H1 (cell line): ENCODE results near the gene SH3GL2. TPM values are rescaled to one million over a fixed set of nuclear protein-coding genes. Genes with fewer than 3 reads are reported as not detected.

ENCODE experiments used
- CTCF ChIA-PET: fragments of 300-600 bp; sonication (Branson Sonifier 250); formaldehyde crosslinking; loops from one replicate; lab custom pipeline; 2021; ENCODE audit not compliant: partially characterized antibody; lab: Charles Lee
- POLR2A ChIA-PET: fragments of 300-600 bp; sonication (Branson Sonifier 250); formaldehyde crosslinking; loops from one replicate; lab custom pipeline; 2021; ENCODE audit warnings: inconsistent platforms; ENCODE audit not compliant: partially characterized antibody; lab: Charles Lee
- DNase-seq, 2 experiments: peaks; one replicate each; pipeline versions ENCODE4 v3.0.0 to v3.0.0-alpha.2; 2010 to 2022; ENCODE audit warnings: low spot score in 2 of 2, low read depth in 1 of 2, mixed read lengths in 1 of 2
- FAIRE-seq: peaks from 2 replicates; lab custom pipeline; 2011; peaks lifted over from hg19 to GRCh38; lab: Jason Lieb, UNC
- H2AFZ ChIP-seq: 2 replicates; pipeline ENCODE4 v1.8.1; 2012; ENCODE audit warnings: low read length, inconsistent platforms
- H2AK5ac ChIP-seq: 2 replicates; pipeline ENCODE4 v1.6.1; 2013; ENCODE audit warnings: low read depth, low read length
- H2BK120ac ChIP-seq: replicated peaks from 2 replicates; pipeline ENCODE3; 2013; ENCODE audit warnings: low read depth, low read length, inconsistent platforms
- H2BK12ac ChIP-seq: 2 replicates; pipeline ENCODE4 v1.6.1; 2013; ENCODE audit warnings: low read depth, low read length
- H2BK15ac ChIP-seq: 2 replicates; pipeline ENCODE4 v1.6.1; 2013; ENCODE audit warnings: low read length
- H2BK20ac ChIP-seq: 2 replicates; pipeline ENCODE4 v1.6.1; 2013; ENCODE audit warnings: low read length
- H2BK5ac ChIP-seq: 2 replicates; pipeline ENCODE4 v1.6.1; 2013; ENCODE audit warnings: low read depth, low read length
- H3K14ac ChIP-seq: 2 replicates; pipeline ENCODE4 v1.6.1; 2013; ENCODE audit warnings: inconsistent platforms; ENCODE audit not compliant: insufficient read length
- H3K18ac ChIP-seq: 2 replicates; pipeline ENCODE4 v1.6.1; 2013; ENCODE audit warnings: low read length; ENCODE audit errors: extremely low read depth
- H3K23ac ChIP-seq: 2 replicates; pipeline ENCODE4 v1.6.1; 2013; ENCODE audit warnings: inconsistent platforms; ENCODE audit not compliant: insufficient read length
- H3K23me2 ChIP-seq: 2 replicates; pipeline ENCODE4 v1.6.1; 2013; ENCODE audit warnings: low read depth, low read length
- H3K27ac ChIP-seq: 2 replicates; pipeline ENCODE4 v1.6.1; 2011; ENCODE audit warnings: low read depth, low read length, inconsistent platforms
- H3K27me3 ChIP-seq, 4 experiments: replicated peaks in 1 of 4; 1 replicate in 1 of 4; 2 replicates in 3 of 4; pipeline versions ENCODE4 v1.6.1 to v1.8.1; 2011 to 2013; ENCODE audit warnings: low read length in 3 of 4, mild to moderate bottlenecking in 3 of 4, inconsistent platforms in 2 of 4, mixed read lengths in 2 of 4, moderate library complexity in 1 of 4; ENCODE audit not compliant: control insufficient read depth in 3 of 4, insufficient read depth in 3 of 4; ENCODE audit errors: extremely low read depth in 1 of 4
- H3K36me3 ChIP-seq, 4 experiments: 2 replicates each; pipeline versions ENCODE4 v1.6.1 to v1.8.1; 2011 to 2013; ENCODE audit warnings: mild to moderate bottlenecking in 4 of 4, low read length in 3 of 4, moderate library complexity in 2 of 4, control low read depth in 1 of 4, inconsistent platforms in 1 of 4; ENCODE audit not compliant: insufficient read depth in 4 of 4, control insufficient read depth in 2 of 4
- H3K4ac ChIP-seq: replicated peaks from 2 replicates; pipeline ENCODE3; 2013; ENCODE audit warnings: low read length, low read depth, mixed read lengths, inconsistent platforms; ENCODE audit not compliant: insufficient read length
- H3K4me1 ChIP-seq, 4 experiments: replicated peaks in 1 of 4; 1 replicate in 1 of 4; 2 replicates in 3 of 4; pipeline versions ENCODE4 v1.6.1 to v1.8.1; 2011 to 2013; ENCODE audit warnings: low read length in 3 of 4, inconsistent platforms in 2 of 4, mixed read lengths in 1 of 4; ENCODE audit not compliant: insufficient read depth in 4 of 4, control insufficient read depth in 3 of 4
- H3K4me2 ChIP-seq, 2 experiments: 2 replicates each; pipeline versions ENCODE4 v1.6.1 to v1.8.1; 2011 to 2013; ENCODE audit warnings: low read depth in 2 of 2, low read length in 2 of 2, control low read depth in 1 of 2, inconsistent platforms in 1 of 2, mild to moderate bottlenecking in 1 of 2; ENCODE audit not compliant: insufficient read depth in 1 of 2
- H3K4me3 ChIP-seq, 4 experiments: fragments of 200-600, 300-600 bp in 1 of 4; sonication (generic), shearing (Covaris generic), sonication (Bioruptor Twin) in 1 of 4; 2 replicates each; pipeline versions ENCODE4 v1.5.1 to v1.8.1; 2011 to 2016; ENCODE audit warnings: low read length in 4 of 4, low read depth in 3 of 4, control low read depth in 2 of 4, inconsistent platforms in 2 of 4, mild to moderate bottlenecking in 2 of 4, mixed read lengths in 1 of 4, moderate library complexity in 1 of 4; ENCODE audit not compliant: insufficient read depth in 2 of 4; ENCODE audit errors: extremely low read depth in 1 of 4
- H3K56ac ChIP-seq: replicated peaks from 2 replicates; pipeline ENCODE3; 2013; ENCODE audit warnings: low read depth, mild to moderate bottlenecking, mixed read lengths, low read length, inconsistent platforms; ENCODE audit not compliant: insufficient read length
- H3K79me1 ChIP-seq: 2 replicates; pipeline ENCODE4 v1.6.1; 2013; ENCODE audit warnings: low read depth, low read length, control low read depth
- H3K79me2 ChIP-seq, 2 experiments: 2 replicates each; pipeline versions ENCODE4 v1.6.1 to v1.8.1; 2012 to 2013; ENCODE audit warnings: low read length in 2 of 2, mild to moderate bottlenecking in 2 of 2, inconsistent platforms in 1 of 2; ENCODE audit not compliant: insufficient read depth in 2 of 2, control insufficient read depth in 1 of 2
- H3K9ac ChIP-seq, 4 experiments: replicated peaks in 1 of 4; 1 replicate in 1 of 4; 2 replicates in 3 of 4; pipeline versions ENCODE4 v1.6.1 to v1.8.1; 2011 to 2013; ENCODE audit warnings: low read depth in 3 of 4, low read length in 3 of 4, control low read depth in 2 of 4, mild to moderate bottlenecking in 2 of 4, moderate library complexity in 2 of 4, inconsistent platforms in 1 of 4; ENCODE audit errors: extremely low read depth in 1 of 4
- H3K9me3 ChIP-seq, 2 experiments: 2 replicates each; pipeline versions ENCODE4 v1.6.1 to v1.8.1; 2012 to 2013; ENCODE audit warnings: mild to moderate bottlenecking in 2 of 2, moderate library complexity in 2 of 2, control low read depth in 1 of 2, inconsistent platforms in 1 of 2, low read depth in 1 of 2, low read length in 1 of 2, mixed read lengths in 1 of 2; ENCODE audit not compliant: insufficient read depth in 2 of 2
- H4K20me1 ChIP-seq, 2 experiments: replicated peaks in 1 of 2; 2 replicates each; pipeline versions ENCODE3 to v1.8.1; 2011 to 2013; ENCODE audit warnings: inconsistent platforms in 2 of 2, low read length in 2 of 2, mild to moderate bottlenecking in 1 of 2; ENCODE audit not compliant: insufficient read depth in 2 of 2, control insufficient read depth in 1 of 2
- H4K5ac ChIP-seq: 2 replicates; pipeline ENCODE4 v1.6.1; 2013; ENCODE audit warnings: low read length, low read depth, mixed read lengths, inconsistent platforms; ENCODE audit not compliant: insufficient read length
- H4K8ac ChIP-seq: 2 replicates; pipeline ENCODE4 v1.8.0; 2013; ENCODE audit warnings: mild to moderate bottlenecking, moderate library complexity, low read length, inconsistent platforms; ENCODE audit not compliant: insufficient read depth; ENCODE audit errors: extremely low read depth
- H4K91ac ChIP-seq: replicated peaks from 2 replicates; pipeline ENCODE3; 2013; ENCODE audit warnings: low read length, mixed read lengths, inconsistent platforms; ENCODE audit not compliant: insufficient read length
- CBX5 ChIP-seq: fragments of 300-800, 300-1000 bp; sonication (generic); IDR thresholded peaks from 2 replicates; pipeline ENCODE4 v1.7.1; 2016; ENCODE audit warnings: antibody characterized with exemption, low read length, low read depth
- GABPA ChIP-seq: IDR thresholded peaks from 2 replicates; pipeline ENCODE4 v1.6.1; 2011; ENCODE audit warnings: mild to moderate bottlenecking, low read length, moderate library complexity, borderline replicate concordance; ENCODE audit not compliant: insufficient read depth
- JUND ChIP-seq: IDR thresholded peaks from 2 replicates; pipeline ENCODE4 v1.6.1; 2011; ENCODE audit warnings: mild to moderate bottlenecking, improper control_type of control experiment, low read length
- KDM1A ChIP-seq: fragments of 200-600, 300-600 bp; sonication (generic); IDR thresholded peaks from 2 replicates; pipeline ENCODE4 v1.7.1; 2016; ENCODE audit warnings: mild to moderate bottlenecking, low read length, borderline replicate concordance
- KDM4A ChIP-seq: IDR thresholded peaks from one replicate; pipeline ENCODE4 v1.7.1; 2012; ENCODE audit warnings: low read depth, mild to moderate bottlenecking, moderate library complexity, low read length, inconsistent platforms; ENCODE audit not compliant: severe bottlenecking
- POLR2AphosphoS5 ChIP-seq: IDR thresholded peaks from 2 replicates; pipeline ENCODE4 v1.6.1; 2011; ENCODE audit warnings: low read depth, low read length
- RFX5 ChIP-seq: IDR thresholded peaks from 2 replicates; pipeline ENCODE4 v1.6.1; 2011; ENCODE audit warnings: low read depth, low read length, improper control_type of control experiment, borderline replicate concordance
- RNF2 ChIP-seq: fragments of 200-900, 300-1000 bp; sonication (generic); IDR thresholded peaks from 2 replicates; pipeline ENCODE4 v1.7.1; 2016; ENCODE audit warnings: borderline replicate concordance, low read depth, mild to moderate bottlenecking, antibody characterized with exemption, low read length; ENCODE audit not compliant: poor library complexity, severe bottlenecking; ENCODE audit errors: missing control alignments
- SIRT6 ChIP-seq: IDR thresholded peaks from one replicate; pipeline ENCODE4 v1.7.1; 2012; ENCODE audit warnings: low read length, inconsistent platforms
- SP2 ChIP-seq: IDR thresholded peaks from 2 replicates; pipeline ENCODE4 v1.6.1; 2012; ENCODE audit warnings: mild to moderate bottlenecking, low read length, inconsistent platforms
- SRF ChIP-seq: IDR thresholded peaks from 2 replicates; pipeline ENCODE4 v1.6.1; 2011; ENCODE audit warnings: mild to moderate bottlenecking, low read depth, low read length, moderate library complexity
- YY1 ChIP-seq: IDR thresholded peaks from 2 replicates; pipeline ENCODE4 v1.6.1; 2011; ENCODE audit warnings: low read depth, mild to moderate bottlenecking, low read length
- WGBS, 2 experiments: shearing (Covaris generic) in 1 of 2; methylation state at CpG; one replicate each; pipeline versions ENCODE4 v1.1.6 to v1.1.7; 2013 to 2015; ENCODE audit warnings: low lambda C conversion rate in 2 of 2, mixed read lengths in 2 of 2, inconsistent platforms in 1 of 2, low coverage in 1 of 2, missing lambda C conversion rate in 1 of 2; ENCODE audit not compliant: insufficient replicate concordance in 2 of 2, insufficient coverage in 1 of 2, insufficient read length in 1 of 2; ENCODE audit errors: extremely low coverage in 1 of 2, missing lambda C conversion rate in 1 of 2; 5-methylcytosine and 5-hydroxymethylcytosine counted together
- polyA plus RNA-seq, 7 experiments: library from polyadenylated mRNA; depleted of rRNA in 3 of 7; stranded (reverse) in 5 of 7; unstranded in 2 of 7; fragments of >200 nt in 5 of 7; fragments of 200-250 nt in 2 of 7; gene quantifications; 1 replicate in 5 of 7; 2 replicates in 1 of 7; 4 replicates in 1 of 7; pipeline versions ENCODE4 v1.2.1 to v1.2.3, GENCODE V29; 2011 to 2013; ENCODE audit warnings: missing spikeins in 2 of 7, mixed read lengths in 2 of 7
- total RNA-seq: library from RNA; stranded (reverse); fragmentation: NEBNext Ultra II Directional; extraction: Animal tissue kit (Norgen Biotek cat#: 25700); gene quantifications from 2 replicates; pipeline ENCODE4 v1.2.1, GENCODE V29; 2021

SH3GL2 gene
- total and polyA plus RNA-seq, 2 of the 8 experiments (the other 6 are each of a cell fraction or from before 2014, with no cell fraction given) = 4.7 to 5.3 TPM

- no peak overlapping the region for H2BK15ac ChIP-seq
- no peaks in the 10 kb centered on the region for H3K36me3 ChIP-seq
- H3K23me2 ChIP-seq = no peaks in the 10 kb centered on the region
- no peaks in the 10 kb centered on the region for H3K79me1 ChIP-seq
- H2AFZ ChIP-seq = no peak overlapping the region
- H3K27me3 ChIP-seq = no peaks in the 10 kb centered on the region
- H2BK12ac ChIP-seq = no peak overlapping the region
- FAIRE-seq (no peak), DNase-seq (no peak)
- no peak overlapping the region for H4K5ac ChIP-seq
- no peak for TF ChIP-seq RNF2
- no peak for TF ChIP-seq GABPA
- no peak for TF ChIP-seq RFX5
- no peak for TF ChIP-seq SIRT6
- TF ChIP-seq SRF = no peak
- no peak for TF ChIP-seq SP2
- no peak for TF ChIP-seq JUND
- no peak for TF ChIP-seq KDM1A
- TF ChIP-seq YY1 = no peak
- no peak for TF ChIP-seq POLR2AphosphoS5
- TF ChIP-seq CBX5 = no peak
- no peak for TF ChIP-seq KDM4A
- H3K23ac ChIP-seq = no peak overlapping the region
- H3K18ac ChIP-seq = no peak overlapping the region
- H3K9me3 ChIP-seq = no peaks in the 10 kb centered on the region
- no peak overlapping the region for H3K56ac ChIP-seq
- no peak overlapping the region for H4K91ac ChIP-seq
- no peak overlapping the region for H3K4me3 ChIP-seq
- H3K4me2 ChIP-seq = no peak overlapping the region
- peaks cover 0 to 5% (median 3%) of the 10 kb centered on the region in 4 experiments; a peak in 4 of 7 replicates for H3K4me1 ChIP-seq
- WGBS, 2 experiments = 67% methylated on average over 3 of the region's 3 CpGs; no CpG with 5 or more reads in 1 of the 2 experiments
- ChIA-PET POLR2A (no interaction called here), CTCF (interaction anchor here (0.7 to 1.6 kb wide), 3 partner anchors 10 to 157 kb away, joined by 3 read pairs; no protein-coding TSS in a partner anchor)
- no peak overlapping the region for H3K14ac ChIP-seq
- H2BK120ac ChIP-seq = no peak overlapping the region
- H3K79me2 ChIP-seq = no peaks in the 10 kb centered on the region
- H4K8ac ChIP-seq = no peak overlapping the region
- H2BK5ac ChIP-seq = no peak overlapping the region
- H4K20me1 ChIP-seq = no peaks in the 10 kb centered on the region
- no peak overlapping the region for H2BK20ac ChIP-seq
- no peak overlapping the region for H3K27ac ChIP-seq
- no peak overlapping the region for H3K9ac ChIP-seq
- H2AK5ac ChIP-seq = no peak overlapping the region
- no peak overlapping the region for H3K4ac ChIP-seq
These were observed 33.1 kb downstream of the SH3GL2 start for GRCh38 chr9:17611917-17612316.
